Measurements from ENCODE around the gene AGBL4. TPM values are rescaled to one million over a fixed set of nuclear protein-coding genes. Genes with fewer than 3 reads are reported as not detected.

The AGBL4 gene
- total and polyA plus RNA-seq, 9 of the 15 experiments (the other 6 are each of a cell fraction or from before 2014, with no cell fraction given), result 0.11 TPM; not detected in 7

GRCh38 chr1:48841966-48842365 lies 1181.8 kb downstream of the AGBL4 start:
- Histone ChIP-seq H4K20me1 (replicated peaks; ENCODE audit: control insufficient read depth, insufficient read depth, low read length) (no peaks in the 10 kb centered on the region), H3K27ac (ENCODE audit: extremely low read depth, low read depth, low read length) (no peak overlapping the region), H3K36me3 (ENCODE audit: control insufficient read depth, insufficient read depth, low read length) (no peaks in the 10 kb centered on the region), H3K9me1 (ENCODE audit: control insufficient read depth, insufficient read depth, low read length) (no peaks in the 10 kb centered on the region), H3K4me2 (ENCODE audit: insufficient read depth, low read length) (no peak overlapping the region), H3K4me3 (no peak overlapping the region), H3K79me2 (ENCODE audit: control insufficient read depth, insufficient read depth, low read length) (no peaks in the 10 kb centered on the region), H2AFZ (ENCODE audit: low read depth, low read length) (no peak overlapping the region), H3K9me3 (replicated peaks; ENCODE audit: control insufficient read depth, insufficient read depth, low read depth, low read length) (no peaks in the 10 kb centered on the region), H3K4me1 (replicated peaks in 1 of 2; ENCODE audit: control insufficient read depth in 2 of 2, insufficient read depth in 2 of 2, low read length in 2 of 2) (no peaks in the 10 kb centered on the region), H3K27me3 (ENCODE audit: control insufficient read depth in 2 of 2, insufficient read depth in 2 of 2, low read length in 2 of 2) (no peaks in the 10 kb centered on the region), H3K9ac (ENCODE audit: insufficient read depth in 1 of 2, low read depth in 2 of 2, low read length in 2 of 2) (no peak overlapping the region)
- ChIA-PET POLR2A (no interaction called here), CTCF (ENCODE audit: low intra/inter-chr PET ratio) (no interaction called here)
- 0% methylated on average over 2 of the region's 2 CpGs for WGBS (ENCODE audit: insufficient coverage, low coverage, missing lambda C conversion rate)
- BruUV-seq (replicated peaks), result no TSS peak
- intact Hi-C loops (cut with micrococcal nuclease), result no loop called here
- in situ Hi-C loops (cut with MboI), result no loop called here
- no peak for TF ChIP-seq ZNF239 (CRISPR knock-in tag; IDR thresholded peaks at IDR 0.05)
- TF ChIP-seq ZNF347 (CRISPR knock-in tag; IDR thresholded peaks at IDR 0.05; ENCODE audit: low read depth), result no peak
- TF ChIP-seq BRD9 (IDR thresholded peaks at IDR 0.05; ENCODE audit: low read depth, partially characterized antibody), result no peak
- FAIRE-seq (no peak), ATAC-seq (no peak), DNase-seq (ENCODE audit: extremely low read depth in 1 of 4, low spot score in 3 of 4) (no peak)

DNA sequence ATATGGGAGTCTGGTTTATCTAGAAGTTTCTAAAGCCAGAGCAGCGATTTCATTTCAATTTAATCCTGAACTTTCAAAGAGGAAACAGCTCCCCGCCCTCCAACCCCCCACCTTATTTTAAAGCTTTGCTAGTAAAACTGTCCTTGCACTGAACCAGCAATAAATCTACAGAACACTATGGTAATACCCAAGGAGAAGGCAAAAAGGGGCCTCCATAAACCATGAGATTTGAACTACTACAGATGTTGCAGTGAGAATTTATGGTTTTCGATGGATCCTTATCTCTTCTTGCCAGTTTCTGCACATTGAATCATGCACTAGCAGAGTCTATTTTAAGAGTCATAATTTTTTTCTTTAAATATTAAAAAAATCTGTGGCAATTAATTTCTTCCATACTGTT lies 1182.3 kb downstream of the AGBL4 start:
- Histone ChIP-seq H3K4me2 (ENCODE audit: insufficient read depth, low read length) (no peak overlapping the region), H3K9me1 (ENCODE audit: control insufficient read depth, insufficient read depth, low read length) (no peaks in the 10 kb centered on the region), H3K4me3 (no peak overlapping the region), H3K9ac (ENCODE audit: insufficient read depth in 1 of 2, low read depth in 2 of 2, low read length in 2 of 2) (no peak overlapping the region), H3K79me2 (ENCODE audit: control insufficient read depth, insufficient read depth, low read length) (no peaks in the 10 kb centered on the region), H4K20me1 (replicated peaks; ENCODE audit: control insufficient read depth, insufficient read depth, low read length) (no peaks in the 10 kb centered on the region), H3K27me3 (ENCODE audit: control insufficient read depth in 2 of 2, insufficient read depth in 2 of 2, low read length in 2 of 2) (no peaks in the 10 kb centered on the region), H3K36me3 (ENCODE audit: control insufficient read depth, insufficient read depth, low read length) (no peaks in the 10 kb centered on the region), H3K9me3 (replicated peaks; ENCODE audit: control insufficient read depth, insufficient read depth, low read depth, low read length) (no peaks in the 10 kb centered on the region), H3K27ac (ENCODE audit: extremely low read depth, low read depth, low read length) (no peak overlapping the region), H3K4me1 (replicated peaks in 1 of 2; ENCODE audit: control insufficient read depth in 2 of 2, insufficient read depth in 2 of 2, low read length in 2 of 2) (no peaks in the 10 kb centered on the region), H2AFZ (ENCODE audit: low read depth, low read length) (no peak overlapping the region)
- WGBS (ENCODE audit: insufficient coverage, low coverage, missing lambda C conversion rate), result 3% methylated on average over 3 of the region's 3 CpGs
- no TSS peak for BruUV-seq (replicated peaks)
- FAIRE-seq (no peak), DNase-seq (ENCODE audit: extremely low read depth in 1 of 4, low spot score in 3 of 4) (no peak), ATAC-seq (no peak)
- intact Hi-C loops (cut with micrococcal nuclease) (no loop called here), in situ Hi-C loops (cut with MboI) (no loop called here)
- ChIA-PET CTCF (ENCODE audit: low intra/inter-chr PET ratio) (no interaction called here), POLR2A (no interaction called here)
- TF ChIP-seq LCOR (CRISPR knock-in tag; IDR thresholded peaks at IDR 0.05) (no peak), NR2F6 (CRISPR knock-in tag; IDR thresholded peaks at IDR 0.05) (no peak), E2F1 (CRISPR knock-in tag; IDR thresholded peaks at IDR 0.05) (no peak), ZNF143 (CRISPR knock-in tag; IDR thresholded peaks at IDR 0.05) (no peak), MLX (CRISPR knock-in tag; conservative IDR thresholded peaks at IDR 0.05) (no peak), XRCC5 (IDR thresholded peaks at IDR 0.05; ENCODE audit: low read depth, low read length) (no peak)
